NAMALWA (cell line): ENCODE measurements around the gene MEIKIN.

Experiments
- DNase-seq: peaks from one replicate; pipeline ENCODE4 v3.0.0-alpha.2; 2015; ENCODE audit warnings: low spot score

Gene MEIKIN

GRCh38 chr5:131973089-131973712 lies 27.7 kb upstream of the MEIKIN start:
- no peak for DNase-seq

- no peak for DNase-seq
These were observed 23.0 kb upstream of the MEIKIN start for GRCh38 chr5:131968396-131968954.

GRCh38 chr5:131966551-131966950 lies 21.1 kb upstream of the MEIKIN start:
- DNase-seq = no peak

- DNase-seq = no peak
These were observed 20.5 kb upstream of the MEIKIN start for GRCh38 chr5:131965826-131966415.

- no peak for DNase-seq
These were observed 14.4 kb upstream of the MEIKIN start for GRCh38 chr5:131959906-131960305.

GRCh38 chr5:131959136-131959535 lies 13.7 kb upstream of the MEIKIN start:
- no peak for DNase-seq

- DNase-seq = no peak
These were observed 12.4 kb upstream of the MEIKIN start for GRCh38 chr5:131957721-131958441.

GRCh38 chr5:131953969-131954368 lies 8.5 kb upstream of the MEIKIN start:
- no peak for DNase-seq

- no peak for DNase-seq
These were observed 6.9 kb upstream of the MEIKIN start for GRCh38 chr5:131952301-131952857.

- DNase-seq = no peak
These were observed 5.2 kb upstream of the MEIKIN start for GRCh38 chr5:131950706-131951105.

- no peak for DNase-seq
These were observed 2.0 kb upstream of the MEIKIN start for GRCh38 chr5:131947445-131947844.

- DNase-seq = no peak
These were observed 537 bp downstream of the MEIKIN start for GRCh38 chr5:131944702-131945550.

- DNase-seq = no peak
These were observed 1.5 kb downstream of the MEIKIN start for GRCh38 chr5:131943916-131944315.

- DNase-seq = no peak
These were observed 3.4 kb downstream of the MEIKIN start for GRCh38 chr5:131942016-131942415.

GRCh38 chr5:131939690-131940345 lies 5.6 kb downstream of the MEIKIN start:
- no peak for DNase-seq

- no peak for DNase-seq
These were observed 13.2 kb downstream of the MEIKIN start for GRCh38 chr5:131932235-131932634.

GRCh38 chr5:131928957-131929356 lies 16.5 kb downstream of the MEIKIN start:
- DNase-seq = no peak

GRCh38 chr5:131926168-131926567 lies 19.3 kb downstream of the MEIKIN start:
- no peak for DNase-seq

- DNase-seq = no peak
These were observed 29.0 kb downstream of the MEIKIN start for GRCh38 chr5:131916481-131916880.

GRCh38 chr5:131914472-131914871 lies 31.0 kb downstream of the MEIKIN start:
- DNase-seq = no peak

GRCh38 chr5:131913603-131914002 lies 31.9 kb downstream of the MEIKIN start:
- no peak for DNase-seq
